HepG2 (cell line): ENCODE measurements around the gene FITM1. TPM values are rescaled to one million over a fixed set of nuclear protein-coding genes. Genes with fewer than 3 reads are reported as not detected.
A peak's percentile ranks its signal among the peaks of the same experiment; 100 is the strongest.

Source experiments
- DPF2 ChIP-seq: sonication (generic); formaldehyde crosslinking; IDR thresholded peaks from 2 replicates; pipeline ENCODE4 v1.4.0; 2020; ENCODE audit warnings: mild to moderate bottlenecking, low read depth, missing genetic modification reagents, borderline replicate concordance
- E2F1 ChIP-seq: sonication (generic); formaldehyde crosslinking; IDR thresholded peaks from 2 replicates; pipeline ENCODE4 v1.5.0; 2020; ENCODE audit warnings: missing genetic modification reagents
- HNF4G ChIP-seq, 2 experiments: sonication (generic) in 1 of 2; formaldehyde crosslinking in 1 of 2; IDR thresholded peaks; 2 replicates each; pipeline versions ENCODE4 v1.4.0 to v1.6.1; 2011 to 2020; ENCODE audit warnings: borderline replicate concordance in 2 of 2, low read depth in 2 of 2, mild to moderate bottlenecking in 2 of 2, low read length in 1 of 2, missing genetic modification reagents in 1 of 2, moderate library complexity in 1 of 2
- KIAA2018 ChIP-seq: sonication (generic); formaldehyde crosslinking; IDR thresholded peaks from 2 replicates; pipeline ENCODE4 v1.5.0; 2020; ENCODE audit warnings: mild to moderate bottlenecking, missing genetic modification reagents, borderline replicate concordance
- PPARG ChIP-seq: conservative IDR thresholded peaks from 2 replicates; pipeline ENCODE4 v1.6.1; 2016; ENCODE audit warnings: missing biosample characterization, missing genetic modification reagents
- SRF ChIP-seq: IDR thresholded peaks from 2 replicates; pipeline ENCODE4 v1.6.1; 2011; ENCODE audit warnings: mild to moderate bottlenecking, low read depth, low read length, moderate library complexity
- ZBTB8A ChIP-seq: sonication (generic); formaldehyde crosslinking; IDR thresholded peaks from 2 replicates; pipeline ENCODE4 v1.4.0; 2020; ENCODE audit warnings: mild to moderate bottlenecking, low read depth, missing genetic modification reagents, borderline replicate concordance
- ZFP37 ChIP-seq: sonication (generic); formaldehyde crosslinking; IDR thresholded peaks from 2 replicates; pipeline ENCODE4 v1.4.0; 2020; ENCODE audit warnings: missing genetic modification reagents, borderline replicate concordance
- ZNF496 ChIP-seq: sonication (generic); formaldehyde crosslinking; IDR thresholded peaks from 2 replicates; pipeline ENCODE4 v1.8.1; 2023; ENCODE audit warnings: mild to moderate bottlenecking, moderate library complexity, missing genetic modification reagents; ENCODE audit not compliant: insufficient replicate concordance
- ZNF737 ChIP-seq: sonication (generic); formaldehyde crosslinking; IDR thresholded peaks from 2 replicates; pipeline ENCODE4 v1.5.0; 2020; ENCODE audit warnings: missing genetic modification reagents, mild to moderate bottlenecking, borderline replicate concordance
- ZNF790 ChIP-seq: sonication (generic); formaldehyde crosslinking; IDR thresholded peaks from 2 replicates; pipeline ENCODE4 v1.8.0; 2022; ENCODE audit warnings: missing genetic modification reagents, mild to moderate bottlenecking, borderline replicate concordance
- ZNF841 ChIP-seq: sonication (generic); formaldehyde crosslinking; IDR thresholded peaks from 2 replicates; pipeline ENCODE4 v1.8.1; 2023; ENCODE audit warnings: missing genetic modification reagents, borderline replicate concordance
- polyA plus RNA-seq, 8 experiments: library from polyadenylated mRNA; depleted of rRNA in 3 of 8; stranded (reverse) in 7 of 8; unstranded in 1 of 8; fragments of >200 nt; fragmentation: Illumina TruSeq in 4 of 8; extraction: Trizol in 4 of 8; gene quantifications; 2 replicates each; pipeline versions ENCODE4 v1.2.1 to v1.2.3, GENCODE V29; 2011 to 2016; ENCODE audit warnings: low read depth in 4 of 8, missing spikeins in 1 of 8, mixed read lengths in 1 of 8; ENCODE audit not compliant: insufficient read depth in 1 of 8
- total RNA-seq, 5 experiments: library from RNA; depleted of rRNA; stranded (reverse); fragments of >200 nt; fragmentation: Illumina TruSeq; extraction: Trizol; gene quantifications; 2 replicates each; pipeline ENCODE4 v1.2.3, GENCODE V29; 2016; ENCODE audit warnings: low read depth in 1 of 5
- TF ChIP-seq, protein P1 (sequence below): sonication (generic); formaldehyde crosslinking; IDR thresholded peaks from 2 replicates; pipeline ENCODE4 v1.4.0; 2020; ENCODE audit warnings: missing genetic modification reagents, borderline replicate concordance

Gene FITM1
- total and polyA plus RNA-seq, 2 of the 13 experiments (the other 11 are each of a cell fraction or from before 2014, with no cell fraction given): 2.7 to 5.8 TPM

- TF ChIP-seq KIAA2018 (CRISPR knock-in tag) (peak; percentile 5), ZNF496 (CRISPR knock-in tag) (no peak), DPF2 (CRISPR knock-in tag) (peak; percentile 50; the same call in 1 of the 2 replicates), ZBTB8A (CRISPR knock-in tag) (no peak; the same call in 1 of the 2 replicates), ZNF841 (CRISPR knock-in tag) (no peak), SRF (peak; percentile 53; the same call in 1 of the 2 replicates), ZNF737 (CRISPR knock-in tag) (no peak), PPARG (CRISPR knock-in tag) (peak; percentile 75), ZFP37 (CRISPR knock-in tag) (peak; percentile 94), E2F1 (CRISPR knock-in tag) (peak; percentile 91), ZNF790 (CRISPR knock-in tag) (no peak), HNF4G (IDR thresholded peaks at IDR 0.05; ENCODE audit: borderline replicate concordance, low read depth, low read length) (peak; percentile 93), HNF4G (CRISPR knock-in tag; IDR thresholded peaks at IDR 0.05; ENCODE audit: borderline replicate concordance, low read depth) (peak; percentile 50)
- TF ChIP-seq, protein P1, sequence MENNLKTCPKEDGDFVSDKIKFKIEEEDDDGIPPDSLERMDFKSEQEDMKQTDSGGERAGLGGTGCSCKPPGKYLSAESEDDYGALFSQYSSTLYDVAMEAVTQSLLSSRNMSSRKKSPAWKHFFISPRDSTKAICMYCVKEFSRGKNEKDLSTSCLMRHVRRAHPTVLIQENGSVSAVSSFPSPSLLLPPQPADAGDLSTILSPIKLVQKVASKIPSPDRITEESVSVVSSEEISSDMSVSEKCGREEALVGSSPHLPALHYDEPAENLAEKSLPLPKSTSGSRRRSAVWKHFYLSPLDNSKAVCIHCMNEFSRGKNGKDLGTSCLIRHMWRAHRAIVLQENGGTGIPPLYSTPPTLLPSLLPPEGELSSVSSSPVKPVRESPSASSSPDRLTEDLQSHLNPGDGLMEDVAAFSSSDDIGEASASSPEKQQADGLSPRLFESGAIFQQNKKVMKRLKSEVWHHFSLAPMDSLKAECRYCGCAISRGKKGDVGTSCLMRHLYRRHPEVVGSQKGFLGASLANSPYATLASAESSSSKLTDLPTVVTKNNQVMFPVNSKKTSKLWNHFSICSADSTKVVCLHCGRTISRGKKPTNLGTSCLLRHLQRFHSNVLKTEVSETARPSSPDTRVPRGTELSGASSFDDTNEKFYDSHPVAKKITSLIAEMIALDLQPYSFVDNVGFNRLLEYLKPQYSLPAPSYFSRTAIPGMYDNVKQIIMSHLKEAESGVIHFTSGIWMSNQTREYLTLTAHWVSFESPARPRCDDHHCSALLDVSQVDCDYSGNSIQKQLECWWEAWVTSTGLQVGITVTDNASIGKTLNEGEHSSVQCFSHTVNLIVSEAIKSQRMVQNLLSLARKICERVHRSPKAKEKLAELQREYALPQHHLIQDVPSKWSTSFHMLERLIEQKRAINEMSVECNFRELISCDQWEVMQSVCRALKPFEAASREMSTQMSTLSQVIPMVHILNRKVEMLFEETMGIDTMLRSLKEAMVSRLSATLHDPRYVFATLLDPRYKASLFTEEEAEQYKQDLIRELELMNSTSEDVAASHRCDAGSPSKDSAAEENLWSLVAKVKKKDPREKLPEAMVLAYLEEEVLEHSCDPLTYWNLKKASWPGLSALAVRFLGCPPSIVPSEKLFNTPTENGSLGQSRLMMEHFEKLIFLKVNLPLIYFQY (CRISPR knock-in tag): peak; percentile 86
These were observed 36.3 kb upstream of the FITM1 start, which contains the start of gene PCK2 (continued) for GRCh38 chr14:24093901-24094840.
